GM19324 (cell line): ENCODE measurements around the gene NRIP1.

Source experiments
- ATAC-seq: cut with Tn5 transposase; IDR thresholded peaks from one replicate; pipeline ENCODE4 v1.9.1; 2021; ENCODE audit warnings: mild to moderate bottlenecking, moderate library complexity; ENCODE audit not compliant: unreplicated experiment, low FRiP score

Gene NRIP1

DNA sequence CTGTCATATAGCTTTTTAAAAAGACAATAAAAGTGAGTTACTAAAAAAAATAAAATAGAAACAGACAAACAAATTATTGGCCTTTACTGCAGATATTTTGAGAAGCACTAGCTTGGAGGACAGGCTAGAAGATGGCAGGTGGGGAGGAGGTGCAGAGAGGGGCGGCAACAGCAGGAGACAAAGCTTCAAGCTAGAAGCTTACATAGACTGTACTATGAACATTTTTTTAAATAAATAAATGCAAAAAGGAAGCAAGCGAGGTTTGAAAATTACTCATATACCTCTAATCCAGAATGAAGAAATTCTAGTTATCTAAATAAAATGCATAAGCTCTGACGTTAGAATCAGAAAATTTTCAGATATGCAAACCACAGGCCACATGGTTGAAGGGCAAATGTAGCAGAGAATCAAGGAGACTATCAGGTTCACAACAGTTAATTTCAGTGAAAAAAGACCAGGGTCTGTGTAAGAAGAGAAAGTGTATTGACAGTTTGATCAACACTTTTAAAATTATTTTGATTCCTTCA lies 54.9 kb downstream of the NRIP1 start:
- ATAC-seq, result no peak

DNA sequence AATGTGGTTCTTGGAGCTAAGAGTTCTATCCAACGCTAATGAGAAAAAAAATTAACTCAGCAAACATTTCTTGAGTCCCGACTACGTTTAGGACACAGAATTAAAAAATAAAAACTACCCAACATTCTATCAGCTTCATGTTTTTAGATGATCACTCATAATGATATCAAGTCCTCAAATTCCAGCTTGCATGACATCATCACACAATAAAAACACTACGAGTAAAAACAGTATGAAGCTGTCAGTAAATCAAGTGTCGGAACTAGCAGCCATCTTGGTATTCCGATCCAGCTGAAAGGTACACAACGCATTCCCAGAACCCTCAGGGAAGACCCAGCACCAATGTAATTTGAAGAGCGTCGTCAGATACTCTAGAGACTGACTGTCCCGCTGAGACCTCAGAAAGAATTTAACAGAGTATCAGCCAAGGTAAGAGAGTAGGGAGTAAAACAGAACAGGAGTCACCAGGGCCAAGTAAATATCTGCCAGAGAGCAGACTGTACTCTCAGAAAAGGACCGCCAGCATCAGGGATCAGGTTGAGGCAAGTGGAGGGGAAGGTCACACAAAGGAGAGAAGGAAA lies 57.0 kb downstream of the NRIP1 start:
- no peak for ATAC-seq

DNA sequence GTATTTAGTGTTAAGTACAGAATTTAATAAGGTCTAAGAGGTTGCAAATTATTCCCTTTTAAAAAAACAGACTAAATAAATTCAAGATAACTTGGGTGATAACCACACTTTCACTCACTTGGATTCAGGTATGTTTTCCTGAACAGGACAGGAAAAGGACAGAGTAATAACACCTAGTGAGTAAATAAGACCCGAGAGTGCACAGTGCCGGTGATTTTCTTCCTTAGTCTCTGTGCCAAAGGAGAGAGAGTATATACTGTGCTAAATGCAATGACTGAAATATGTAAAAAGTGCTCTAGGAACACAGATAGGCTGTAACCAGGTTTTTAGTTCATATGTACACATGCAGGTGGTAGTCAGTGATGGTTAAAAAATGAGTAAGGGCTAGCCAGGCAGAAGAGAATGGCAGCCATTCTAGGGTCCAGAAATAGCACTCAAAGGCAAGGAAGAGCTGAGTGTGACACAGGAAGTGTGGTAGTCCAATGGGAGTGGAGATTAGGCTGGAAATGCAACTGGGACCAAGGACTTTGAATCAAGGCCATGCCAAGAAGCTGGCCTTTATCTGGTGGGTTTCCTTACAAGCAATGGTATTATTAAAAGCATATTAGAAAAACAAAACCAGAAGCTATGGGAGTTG lies 58.1 kb downstream of the NRIP1 start:
- ATAC-seq, result no peak

DNA sequence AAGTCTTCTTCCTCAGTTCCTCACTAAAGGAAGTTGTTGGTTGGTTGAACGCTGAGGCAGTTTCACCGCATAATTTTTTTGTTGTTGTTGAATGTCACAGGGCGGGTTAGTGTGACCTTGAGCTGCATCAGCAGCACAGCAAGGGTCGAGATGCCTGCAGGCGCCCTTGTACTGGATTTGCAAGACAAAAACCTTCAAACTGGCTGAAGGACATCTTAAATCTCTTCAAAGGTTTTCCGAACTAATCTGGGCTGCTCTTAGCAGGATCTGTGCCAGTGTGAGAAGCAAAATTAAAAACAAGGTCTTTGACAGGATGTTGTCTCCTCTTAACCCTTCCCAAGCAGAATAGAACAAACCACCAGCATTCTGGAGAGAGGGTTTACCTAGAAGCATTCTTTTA lies 59.4 kb downstream of the NRIP1 start:
- ATAC-seq, result no peak

DNA sequence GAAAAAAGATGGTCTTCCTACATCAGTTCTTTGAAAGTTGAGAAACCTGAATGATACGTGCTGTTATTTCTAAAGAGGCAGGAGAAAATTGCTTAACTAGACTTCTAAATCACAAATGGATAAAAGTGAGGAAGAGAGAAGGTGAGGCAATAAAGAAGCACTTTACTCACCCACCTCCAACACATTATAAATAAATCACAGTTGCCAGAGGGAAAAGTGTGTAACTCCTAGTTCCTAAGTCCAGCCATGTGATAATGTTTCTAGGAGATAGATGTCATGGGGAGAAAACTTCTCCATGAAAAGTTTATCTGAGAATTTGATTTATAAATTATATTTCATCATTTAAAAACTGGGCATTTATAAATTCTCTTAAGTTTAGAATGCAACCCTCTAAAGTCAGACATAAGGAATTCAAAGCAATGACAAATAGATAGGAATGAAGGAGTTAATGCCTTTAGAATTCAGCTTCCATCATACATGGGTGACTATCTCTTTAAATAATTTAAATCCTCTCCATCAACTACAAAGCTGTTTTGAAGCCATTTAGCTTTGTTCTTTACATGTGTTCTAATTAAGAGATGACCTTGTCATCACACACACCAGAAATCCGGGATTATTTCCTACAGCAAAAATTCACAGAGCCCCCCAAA lies 60.0 kb downstream of the NRIP1 start:
- no peak for ATAC-seq

DNA sequence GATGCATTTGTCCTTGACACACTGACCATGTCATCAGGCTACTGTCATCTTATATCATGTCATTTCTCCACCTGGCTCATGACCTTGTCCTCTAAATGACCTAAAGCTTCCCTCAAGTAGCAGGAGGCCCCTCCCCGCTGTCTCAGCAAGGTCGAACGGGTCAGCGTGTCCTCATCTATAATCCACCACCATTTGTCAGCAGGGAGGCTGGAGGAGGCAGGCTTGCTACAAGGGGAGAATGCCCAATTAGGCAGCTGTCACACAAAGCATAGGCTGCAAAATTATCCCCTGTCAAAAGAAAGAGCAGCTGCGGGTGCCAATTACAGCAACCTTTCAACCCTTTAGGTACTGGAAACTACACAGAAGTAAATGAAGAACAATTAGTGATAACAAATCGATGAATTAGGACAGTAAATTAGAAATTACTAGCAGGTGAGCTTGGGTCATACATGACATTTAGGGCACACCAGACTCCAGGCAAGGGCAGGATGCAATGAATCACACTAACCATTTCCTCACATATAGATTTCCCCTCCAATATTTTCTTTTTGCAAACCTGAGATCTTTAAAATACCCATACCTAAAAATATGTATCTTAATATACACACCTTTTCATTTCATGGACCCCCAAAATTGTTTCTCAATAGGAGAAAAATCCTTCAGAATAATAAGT lies 61.2 kb downstream of the NRIP1 start:
- ATAC-seq, result no peak

DNA sequence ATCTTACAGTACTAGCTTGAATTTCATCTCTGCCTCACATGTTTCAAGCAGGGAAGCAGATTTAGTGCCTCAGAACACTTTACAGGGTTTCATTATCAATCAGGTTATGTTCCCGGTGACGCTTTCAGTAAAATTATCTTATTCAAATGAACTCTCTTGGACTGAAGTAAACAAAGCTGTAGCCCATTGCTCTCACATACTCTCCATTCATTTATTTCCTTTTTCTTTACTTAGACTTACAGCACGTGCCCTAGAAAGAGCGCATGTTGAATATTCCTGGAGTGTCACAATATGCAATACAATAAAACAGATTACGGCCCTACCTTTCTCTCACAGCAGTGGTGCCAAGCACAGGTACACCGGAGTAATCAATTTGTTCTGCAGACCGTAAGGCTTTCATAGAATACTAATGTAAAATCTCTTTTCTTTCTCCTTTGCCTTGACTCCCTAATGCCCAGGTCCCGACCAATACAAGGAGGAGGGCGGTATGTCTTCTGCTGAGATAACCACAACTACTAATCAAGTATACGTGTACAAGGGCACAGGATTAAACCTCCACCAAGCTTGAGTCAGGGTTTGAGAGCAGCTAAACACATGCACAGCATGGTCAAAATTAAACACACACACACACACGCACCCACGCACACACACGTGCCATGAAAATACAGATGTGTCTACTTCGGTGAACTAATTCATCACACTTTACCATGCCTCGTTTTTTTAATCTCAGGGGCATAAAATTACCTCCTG lies 62.8 kb downstream of the NRIP1 start:
- ATAC-seq, result no peak

DNA sequence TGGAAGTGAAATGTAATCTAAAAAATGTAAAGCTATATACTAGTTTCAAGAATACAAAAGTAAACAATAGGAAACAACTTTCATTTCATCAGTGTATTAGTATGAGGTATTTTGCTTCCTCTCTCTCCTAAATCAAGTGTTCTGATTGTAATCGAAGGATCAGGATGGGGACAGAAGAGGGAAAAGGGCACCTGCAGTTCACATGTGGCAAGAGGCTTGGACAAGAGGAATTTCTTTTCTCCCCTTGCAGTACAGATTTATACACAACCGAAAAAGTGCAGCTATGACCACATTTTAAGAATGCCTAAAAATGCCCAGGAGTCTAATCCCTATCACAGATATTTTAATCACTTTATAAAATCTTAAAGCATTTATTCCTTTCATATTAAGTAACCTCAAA lies 63.7 kb downstream of the NRIP1 start:
- no peak for ATAC-seq

DNA sequence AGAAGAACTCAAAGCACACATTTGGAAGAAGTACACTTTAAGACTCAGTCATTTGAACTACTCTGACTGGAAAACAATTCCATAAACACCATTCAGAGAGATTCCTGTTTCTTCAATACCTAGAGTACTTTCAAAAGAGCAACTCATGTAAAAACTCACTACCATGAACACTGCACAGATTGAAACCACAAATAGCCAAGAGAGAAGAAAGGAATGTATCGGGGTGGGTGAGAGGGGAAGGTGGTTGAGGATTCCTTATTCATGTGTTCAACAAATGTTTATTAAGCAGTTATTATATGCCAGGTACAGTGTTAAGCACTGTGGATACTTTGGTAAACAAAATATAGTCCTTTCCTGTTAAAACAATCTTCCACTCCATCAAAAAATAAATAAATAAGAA lies 64.7 kb downstream of the NRIP1 start:
- no peak for ATAC-seq

DNA sequence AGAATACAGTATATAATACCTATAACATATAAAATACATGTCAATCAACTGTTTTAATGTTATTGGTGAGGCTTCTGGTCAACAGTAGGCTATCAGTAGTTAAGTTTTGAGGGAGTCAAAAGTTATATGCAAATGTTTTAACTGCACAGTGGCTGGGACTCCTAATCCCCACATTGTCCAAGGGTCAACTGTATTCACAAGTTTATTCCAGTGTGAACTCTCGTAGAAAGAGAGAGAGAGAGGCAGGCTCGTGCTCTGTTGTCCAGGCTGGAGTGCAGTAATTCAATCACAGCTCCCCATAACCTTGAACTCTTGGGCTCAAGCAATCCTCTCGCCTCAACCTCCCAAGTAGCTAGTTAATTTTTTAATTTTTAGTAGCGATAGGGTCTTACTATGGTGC lies 66.0 kb downstream of the NRIP1 start:
- ATAC-seq, result no peak

DNA sequence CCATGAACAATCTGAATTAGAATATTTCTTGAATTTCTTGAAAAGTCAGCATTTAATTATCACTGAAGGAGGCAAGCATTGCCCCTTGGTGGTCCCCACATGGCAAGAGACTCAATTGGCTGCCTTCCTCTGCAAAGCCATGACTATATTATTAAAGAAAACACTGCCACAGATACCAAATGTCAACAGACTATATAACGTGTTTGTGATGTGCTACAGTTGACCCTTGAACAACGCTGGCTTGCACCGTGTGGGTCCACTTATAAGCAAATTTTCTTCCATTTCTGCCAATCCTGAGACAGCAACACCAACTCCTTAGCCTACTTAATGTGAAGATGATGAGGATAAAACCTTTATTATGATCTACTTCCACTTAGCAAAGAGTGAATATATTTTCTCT lies 66.5 kb downstream of the NRIP1 start:
- no peak for ATAC-seq

DNA sequence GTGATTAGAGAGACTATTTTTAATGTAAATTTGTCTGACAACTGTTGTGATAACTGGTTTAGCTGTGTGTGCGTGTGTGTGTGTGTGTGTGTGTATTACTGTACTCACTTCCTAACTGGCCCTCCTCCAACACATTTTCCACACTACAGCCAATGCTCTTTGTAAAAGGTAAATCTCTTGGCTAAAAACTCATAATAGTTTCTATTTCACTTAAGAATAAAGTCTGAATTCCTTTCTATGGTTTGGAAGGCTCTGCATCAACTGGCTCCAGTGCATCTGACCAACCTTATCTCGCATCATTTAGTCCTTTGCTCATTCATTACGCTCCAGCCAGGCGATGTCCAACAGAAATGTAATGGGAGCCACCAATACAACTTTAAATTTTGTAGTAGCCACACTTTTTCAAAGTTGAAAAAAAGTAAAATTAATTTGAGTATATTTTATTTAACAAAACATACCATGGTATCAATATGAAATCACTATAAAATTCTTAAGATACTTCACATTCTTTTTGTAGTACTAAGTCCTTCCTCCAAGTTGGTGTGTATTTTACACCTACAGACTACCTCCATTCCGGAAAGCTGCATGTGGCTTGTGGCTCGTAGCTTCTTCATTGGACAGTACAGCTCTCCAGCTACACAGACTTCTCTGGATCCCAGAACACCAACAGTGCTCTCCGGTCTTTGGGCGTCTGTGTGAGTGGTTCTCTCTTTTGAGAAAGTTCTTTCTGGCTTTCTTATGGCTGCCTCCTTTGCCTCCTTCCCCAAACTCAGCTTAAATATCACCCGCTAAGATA lies 68.9 kb downstream of the NRIP1 start:
- no peak for ATAC-seq

DNA sequence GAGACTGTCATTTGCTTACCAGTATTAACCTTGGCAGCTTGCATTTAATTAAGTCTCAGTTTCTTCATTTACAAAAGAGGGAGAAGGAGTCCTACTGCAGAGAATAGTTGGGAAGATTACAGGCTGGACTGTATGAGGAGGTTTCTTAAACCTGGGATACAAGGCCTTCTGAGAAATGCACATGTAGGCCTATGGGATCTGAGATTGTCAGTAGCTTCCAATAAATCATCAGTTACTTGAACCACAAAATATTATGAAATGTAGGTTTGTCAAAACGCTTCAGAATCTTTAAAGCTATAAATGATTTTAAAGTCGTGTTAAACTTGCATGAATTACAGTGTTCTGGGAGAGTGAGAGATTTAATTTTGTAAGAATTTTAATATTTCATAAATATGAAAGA lies 69.6 kb downstream of the NRIP1 start:
- ATAC-seq, result no peak

DNA sequence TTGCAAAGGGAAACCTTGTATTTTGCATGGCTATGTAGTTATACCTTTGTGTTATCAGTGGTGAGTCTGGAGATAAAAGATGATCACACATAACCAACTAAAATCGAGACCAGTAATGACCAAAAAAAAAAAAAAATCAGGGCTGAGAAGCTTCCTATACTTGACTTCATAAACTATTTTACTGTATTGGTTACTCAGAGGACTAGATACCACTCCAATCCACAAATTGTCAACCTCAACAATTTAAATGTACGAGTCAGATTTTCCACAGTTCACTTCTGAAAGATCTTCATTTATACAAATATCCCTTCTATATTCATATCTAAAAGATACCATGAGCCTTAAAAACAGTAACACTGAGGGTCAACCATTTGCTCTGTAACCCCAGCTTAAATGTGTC lies 71.7 kb downstream of the NRIP1 start:
- no peak for ATAC-seq

DNA sequence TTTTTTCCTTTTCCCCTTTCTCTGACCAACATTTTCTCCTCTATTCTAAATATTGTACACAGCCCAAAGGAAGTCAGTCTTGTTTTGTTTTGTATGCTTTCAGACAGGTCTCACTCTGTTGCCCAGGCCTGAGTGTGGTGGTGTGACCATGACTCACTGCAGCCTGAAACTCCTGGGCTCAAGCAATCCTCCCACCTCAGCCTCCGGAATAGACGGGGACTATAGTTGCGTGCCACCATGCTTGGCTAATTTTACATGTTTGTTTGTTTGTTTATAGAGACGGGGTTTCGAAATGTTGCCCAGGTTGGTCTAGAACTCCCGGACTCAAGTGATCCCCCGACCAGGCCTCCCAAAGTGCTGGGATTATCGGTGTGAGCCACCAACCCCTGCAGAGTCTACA lies 72.8 kb downstream of the NRIP1 start:
- ATAC-seq, result no peak

DNA sequence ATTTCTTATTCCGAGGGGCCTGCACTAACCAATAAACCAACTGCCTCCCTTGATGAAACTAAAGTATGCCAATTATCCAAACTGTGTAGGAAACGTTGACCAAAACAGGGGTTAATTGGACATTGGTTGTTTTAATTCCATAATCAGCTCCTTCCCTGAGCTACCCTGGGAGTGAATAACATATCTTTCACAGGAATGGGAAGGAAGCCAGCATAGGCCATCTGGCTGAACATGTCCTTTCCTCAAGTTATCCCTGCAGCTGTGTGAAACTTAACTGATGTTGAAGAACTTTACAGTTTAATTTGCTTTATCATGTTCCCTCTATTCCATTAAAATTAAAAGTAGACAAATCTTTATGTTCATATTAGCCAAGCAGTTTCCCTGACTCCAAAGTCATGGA lies 75.4 kb downstream of the NRIP1 start:
- no peak for ATAC-seq

DNA sequence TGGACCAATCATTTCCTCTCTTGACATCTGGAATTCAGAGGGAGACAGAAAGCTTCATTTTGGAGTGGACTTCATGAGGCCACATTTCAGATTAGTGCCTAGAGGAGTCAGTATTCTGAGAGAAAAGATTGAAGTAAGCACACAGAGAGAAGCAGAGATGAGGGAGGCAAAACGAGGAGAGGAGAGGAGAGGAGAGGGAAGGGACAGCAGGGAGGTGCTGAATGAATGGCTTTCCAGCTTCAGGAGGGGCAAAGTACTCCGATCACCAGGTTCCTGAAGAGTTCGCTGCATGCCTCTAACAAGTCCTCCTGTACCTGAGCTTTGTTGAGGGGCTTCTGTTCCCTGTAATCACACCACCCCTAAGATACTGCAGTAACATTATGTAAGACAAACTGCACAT lies 76.0 kb downstream of the NRIP1 start:
- ATAC-seq, result no peak

DNA sequence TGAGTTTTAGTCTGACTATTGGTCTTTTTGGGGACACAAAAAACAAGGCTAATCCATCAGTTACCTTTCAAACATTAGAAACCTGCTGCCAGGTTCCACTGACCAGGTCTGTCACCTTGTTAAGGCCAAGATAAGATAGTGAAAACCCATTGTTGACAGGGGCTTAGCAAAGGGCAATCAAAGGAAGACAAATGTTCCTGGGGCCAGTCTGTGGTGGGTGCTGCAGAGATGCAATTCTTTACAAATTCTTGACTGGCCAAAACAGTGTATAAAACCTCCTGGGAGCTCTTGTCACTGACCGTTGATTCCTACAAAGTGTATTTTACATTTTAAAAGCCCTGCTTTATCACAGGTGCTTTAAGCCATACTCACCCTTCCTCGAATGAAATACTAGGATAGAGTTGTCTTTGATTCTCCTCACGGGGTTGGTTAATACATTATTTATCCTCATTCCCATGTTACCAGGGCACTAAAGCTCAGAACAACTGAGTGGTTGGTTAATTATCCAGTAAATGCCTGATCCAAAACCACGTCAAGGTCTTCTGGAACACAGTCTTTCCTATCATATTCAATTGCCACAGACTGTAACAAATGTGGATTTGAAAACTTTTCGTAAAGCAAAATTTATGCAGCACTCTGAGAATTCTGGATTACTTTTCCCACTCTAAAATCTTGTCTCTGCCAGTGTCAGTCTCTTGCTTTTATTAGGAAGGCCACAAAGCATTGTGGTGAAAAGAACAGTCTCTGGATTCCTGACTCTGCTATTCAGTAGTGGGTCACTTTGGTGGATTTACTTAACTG lies 77.2 kb downstream of the NRIP1 start:
- ATAC-seq, result no peak

DNA sequence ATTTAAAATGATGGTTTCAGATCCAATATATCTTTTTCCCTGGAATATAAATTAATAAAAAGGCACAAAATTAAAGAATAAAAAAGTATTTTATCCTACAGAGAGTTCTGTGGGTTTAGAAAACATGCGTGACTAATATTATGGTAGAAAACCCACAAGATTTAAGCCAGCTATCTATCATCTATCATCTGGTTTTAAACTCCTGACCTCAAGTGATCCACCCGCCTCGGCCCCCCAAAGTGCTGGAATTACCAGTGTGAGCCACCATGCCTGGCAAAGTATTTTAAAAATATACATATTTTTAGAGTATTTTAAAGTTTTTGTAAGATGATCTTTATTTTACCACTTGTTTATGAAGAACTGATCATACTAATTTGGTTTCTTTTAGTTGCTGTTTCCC lies 79.5 kb downstream of the NRIP1 start:
- no peak for ATAC-seq
